GM23248 (cell line): ENCODE measurements around the gene C16orf86.

Experiments
- EZH2 ChIP-seq: fragments of 200-600 bp; sonication (generic); IDR thresholded peaks from 2 replicates; pipeline ENCODE4 v1.6.1; 2018; ENCODE audit warnings: antibody characterized with exemption, mild to moderate bottlenecking; ENCODE audit not compliant: insufficient read depth, poor library complexity, severe bottlenecking
- EZH2phosphoT487 ChIP-seq: fragments of 200-600 bp; sonication (generic); IDR thresholded peaks from 2 replicates; pipeline ENCODE4 v1.6.1; 2018; ENCODE audit warnings: antibody characterized with exemption, moderate library complexity, mild to moderate bottlenecking, low read depth; ENCODE audit not compliant: insufficient read depth

- TF ChIP-seq EZH2 = no peak
- TF ChIP-seq EZH2phosphoT487 = no peak
Observed at GRCh38 chr16:67647111-67647651, 19.4 kb upstream of the C16orf86 start.
